Endothelial cell of umbilical vein (primary cell): ENCODE results near the gene ALDH8A1. TPM values are rescaled to one million over a fixed set of nuclear protein-coding genes. Genes with fewer than 3 reads are reported as not detected.

Experiments
- BruUV-seq: library from RNA; stranded (reverse); fragments of 400-500 nt; replicated peaks from 2 replicates; lab custom pipeline; 2021; lab: Mats Ljungman, UMichigan
- CTCF ChIA-PET: fragments of 300-600, 350-600 bp; sonication (Branson Sonifier 250); formaldehyde crosslinking; loops from one replicate; lab custom pipeline; 2021; ENCODE audit warnings: antibody characterized with exemption, inconsistent platforms; lab: Charles Lee
- POLR2A ChIA-PET: fragments of 300-600, 350-600 bp; sonication (Branson Sonifier 250); formaldehyde crosslinking; loops from one replicate; lab custom pipeline; 2021; ENCODE audit warnings: antibody characterized with exemption, inconsistent platforms; lab: Charles Lee
- DNase-seq: peaks from one replicate; pipeline ENCODE4 v3.0.0-alpha.2; 2011; ENCODE audit warnings: low read depth, low spot score
- FAIRE-seq: peaks from 2 replicates; lab custom pipeline; 2011; peaks lifted over from hg19 to GRCh38; lab: Jason Lieb, UNC
- H2AFZ ChIP-seq: 2 replicates; pipeline ENCODE4 v1.6.0; 2012; ENCODE audit warnings: low read depth, low read length, control low read depth, inconsistent platforms
- H3K27ac ChIP-seq: 2 replicates; pipeline ENCODE4 v1.5.1; 2011; ENCODE audit warnings: low read depth, mild to moderate bottlenecking, control low read depth, low read length, moderate library complexity; ENCODE audit not compliant: insufficient read depth
- H3K27me3 ChIP-seq, 2 experiments: 2 replicates each; pipeline versions ENCODE4 v1.6.0 to v1.6.1; 2011; ENCODE audit warnings: low read length in 2 of 2, mixed read lengths in 1 of 2; ENCODE audit not compliant: control insufficient read depth in 2 of 2, insufficient read depth in 2 of 2
- H3K36me3 ChIP-seq, 2 experiments: 2 replicates in 1 of 2; 3 replicates in 1 of 2; pipeline ENCODE4 v1.5.1; 2011; ENCODE audit warnings: low read length in 2 of 2, mild to moderate bottlenecking in 1 of 2, moderate library complexity in 1 of 2; ENCODE audit not compliant: control insufficient read depth in 2 of 2, insufficient read depth in 2 of 2; ENCODE audit errors: extremely low read depth in 1 of 2
- H3K4me1 ChIP-seq: 3 replicates; pipeline ENCODE4 v1.5.1; 2011; ENCODE audit warnings: mild to moderate bottlenecking, low read length; ENCODE audit not compliant: control insufficient read depth, insufficient read depth; ENCODE audit errors: extremely low read depth
- H3K4me2 ChIP-seq: 2 replicates; pipeline ENCODE4 v1.6.1; 2011; ENCODE audit warnings: low read length, control low read depth, mixed read lengths; ENCODE audit not compliant: insufficient read depth
- H3K4me3 ChIP-seq, 3 experiments: fragments of 200-600 bp in 1 of 3; sonication (generic), shearing (Covaris generic) in 1 of 3; replicated peaks in 1 of 3; 2 replicates each; pipeline ENCODE4 v1.5.1; 2011 to 2016; ENCODE audit warnings: control low read depth in 3 of 3, low read length in 3 of 3, mild to moderate bottlenecking in 2 of 3, inconsistent platforms in 1 of 3, low read depth in 1 of 3, moderate library complexity in 1 of 3; ENCODE audit not compliant: insufficient read depth in 1 of 3
- H3K79me2 ChIP-seq: 2 replicates; pipeline ENCODE4 v1.6.0; 2012; ENCODE audit warnings: low read length, inconsistent platforms; ENCODE audit not compliant: control insufficient read depth, insufficient read depth
- H3K9ac ChIP-seq: replicated peaks from 2 replicates; pipeline ENCODE3; 2011; ENCODE audit warnings: low read length, control low read depth; ENCODE audit not compliant: insufficient read depth; ENCODE audit errors: extremely low read depth
- H3K9me1 ChIP-seq: replicated peaks from 3 replicates; pipeline ENCODE4 v1.6.0; 2011; ENCODE audit warnings: mild to moderate bottlenecking, low read length; ENCODE audit not compliant: control insufficient read depth, insufficient read depth; ENCODE audit errors: extremely low read depth
- H3K9me3 ChIP-seq: replicated peaks from 2 replicates; pipeline ENCODE4 v1.5.1; 2012; ENCODE audit warnings: low read length, inconsistent platforms; ENCODE audit not compliant: control insufficient read depth, insufficient read depth
- H4K20me1 ChIP-seq: replicated peaks from 2 replicates; pipeline ENCODE3; 2011; ENCODE audit warnings: mild to moderate bottlenecking, low read length; ENCODE audit not compliant: control insufficient read depth, insufficient read depth; ENCODE audit errors: extremely low read depth
- CTCF ChIP-seq, 2 donors: IDR thresholded peaks; 1 replicate in 1 of 2; 2 replicates in 1 of 2; pipeline ENCODE4 v1.5.1; 2011; ENCODE audit warnings: low read length in 2 of 2, mild to moderate bottlenecking in 2 of 2, moderate library complexity in 2 of 2, control low read depth in 1 of 2, inconsistent platforms in 1 of 2, low read depth in 1 of 2; ENCODE audit not compliant: insufficient read depth in 1 of 2; ENCODE audit errors: extremely low read depth in 1 of 2
- EZH2 ChIP-seq: IDR thresholded peaks from 2 replicates; pipeline ENCODE4 v1.6.1; 2012; ENCODE audit warnings: borderline replicate concordance, low read depth, mild to moderate bottlenecking, moderate library complexity, low read length, inconsistent platforms; ENCODE audit not compliant: severe bottlenecking
- FOS ChIP-seq: IDR thresholded peaks from 2 replicates; pipeline ENCODE4 v1.6.1; 2011; ENCODE audit warnings: mild to moderate bottlenecking, low read length, moderate library complexity, borderline replicate concordance; ENCODE audit not compliant: insufficient read depth
- GATA2 ChIP-seq: IDR thresholded peaks from 2 replicates; pipeline ENCODE4 v1.7.0; 2011; ENCODE audit warnings: low read depth, mild to moderate bottlenecking, moderate library complexity, mixed read lengths, low read length; ENCODE audit not compliant: insufficient read length, insufficient read depth
- JUN ChIP-seq: IDR thresholded peaks from 2 replicates; pipeline ENCODE4 v1.6.1; 2011; ENCODE audit warnings: borderline replicate concordance, low read depth; ENCODE audit not compliant: insufficient read length, insufficient read depth
- MAX ChIP-seq: IDR thresholded peaks from 2 replicates; pipeline ENCODE4 v1.6.1; 2011; ENCODE audit not compliant: insufficient read depth, insufficient read length
- MYC ChIP-seq: IDR thresholded peaks from one replicate; pipeline ENCODE4 v1.6.1; 2011; ENCODE audit warnings: mild to moderate bottlenecking, low read depth, low read length
- POLR2A ChIP-seq: IDR thresholded peaks from 2 replicates; pipeline ENCODE4 v1.6.1; 2012; ENCODE audit warnings: low read depth, mild to moderate bottlenecking, control low read depth, low read length
- POLR2AphosphoS5 ChIP-seq: IDR thresholded peaks from 2 replicates; pipeline ENCODE4 v1.6.1; 2012; ENCODE audit warnings: low read depth, mild to moderate bottlenecking, control low read depth, low read length, moderate library complexity; ENCODE audit not compliant: insufficient read depth
- dilution Hi-C: fragments of 300-500 bp; cut with MboI; formaldehyde crosslinking; loops from one replicate; pipeline ENCODE4 v1.15.0; 2019; ENCODE audit warnings: low sequenced_read_pairs; ENCODE audit not compliant: extremely low pct_ligation_motif_present
- intact Hi-C: fragments of 100-400 bp; cut with micrococcal nuclease; formaldehyde crosslinking; loops from one replicate; pipeline ENCODE4 v1.10.0; 2022
- polyA plus RNA-seq, 4 experiments: library from polyadenylated mRNA; depleted of rRNA in 3 of 4; stranded (reverse) in 3 of 4; unstranded in 1 of 4; fragments of >200 nt; gene quantifications; 2 replicates each; pipeline versions ENCODE4 v1.2.1 to v1.2.3, GENCODE V29; 2011 to 2012; ENCODE audit warnings: missing spikeins in 1 of 4
- total RNA-seq: library from RNA; stranded (reverse); gene quantifications from 2 replicates; pipeline ENCODE4 v1.2.3, GENCODE V29; 2021

Gene ALDH8A1
- total and polyA plus RNA-seq, 2 donors (not counting 3 experiments of a cell fraction or from before 2014, with no cell fraction given), result 0.08 to 0.95 TPM

GRCh38 chr6:134982161-134982560 lies 32.3 kb upstream of the ALDH8A1 start:
- Histone ChIP-seq H3K9me1 (no peaks in the 10 kb centered on the region), H3K36me3 (peaks cover 8 to 10% of the 10 kb centered on the region in 2 experiments), H4K20me1 (no peaks in the 10 kb centered on the region), H2AFZ (no peak overlapping the region), H3K4me3 (no peak overlapping the region), H3K9ac (no peak overlapping the region), H3K79me2 (no peaks in the 10 kb centered on the region), H3K27ac (no peak overlapping the region), H3K4me1 (peaks cover 22% of the 10 kb centered on the region), H3K9me3 (no peaks in the 10 kb centered on the region), H3K27me3 (no peaks in the 10 kb centered on the region), H3K4me2 (no peak overlapping the region)
- no TSS peak for BruUV-seq
- intact Hi-C loops, result no loop called here
- POLR2A ChIA-PET, result no interaction called here
- CTCF ChIA-PET, result no interaction called here
- TF ChIP-seq MYC (no peak), GATA2 (no peak), JUN (no peak), MAX (no peak), POLR2A (no peak), EZH2 (no peak), FOS (no peak), POLR2AphosphoS5 (no peak), CTCF (IDR thresholded peaks at IDR 0.05; ENCODE audit: extremely low read depth in 1 of 2, insufficient read depth in 1 of 2, low read depth in 1 of 2, low read length in 2 of 2) (no peak)
- dilution Hi-C loops, result no loop called here
- DNase-seq (no peak), FAIRE-seq (no peak)
